ENCODE measurements around the gene HABP2.

The HABP2 gene

DNA sequence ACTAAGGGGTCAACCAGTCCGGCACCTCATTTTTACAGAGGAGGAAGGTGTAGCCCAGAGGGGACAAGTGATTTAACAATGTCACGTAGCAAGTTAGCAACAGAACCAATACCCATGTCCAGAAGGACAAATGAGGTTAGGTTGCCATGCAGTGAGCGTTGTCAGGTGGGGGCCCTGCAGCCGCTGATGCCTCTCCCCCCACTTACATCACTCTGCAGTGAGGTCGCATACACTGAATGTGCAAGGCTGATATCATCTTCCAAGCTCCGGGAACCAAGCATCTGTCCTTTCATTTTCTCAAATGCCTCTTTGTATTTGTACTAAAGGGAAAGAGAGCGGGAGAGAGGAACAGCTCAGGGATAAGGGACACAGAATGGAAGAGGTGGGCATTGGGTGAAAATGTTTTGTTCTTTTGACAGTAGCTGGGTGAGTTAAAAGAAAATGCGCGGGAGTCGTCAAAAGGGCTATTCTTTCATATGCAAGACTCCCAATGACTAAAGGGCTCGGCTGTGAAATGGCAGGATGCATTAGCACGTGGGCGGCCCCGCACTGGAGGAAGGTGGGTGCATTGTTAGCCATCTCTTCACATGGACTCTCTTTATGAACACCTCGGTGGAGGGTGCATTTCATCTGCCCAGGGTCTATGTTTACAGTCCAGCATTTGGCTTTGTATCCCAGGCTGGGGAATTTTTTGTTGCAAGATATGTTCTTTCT, 61.3 kb downstream of the HABP2 start:
- H3K27me3 ChIP-seq (replicated peaks), result no peaks in the 10 kb centered on the region
- H3K36me3 ChIP-seq (replicated peaks), result no peaks in the 10 kb centered on the region
- DNase-seq, result no peak
- in situ Hi-C loops (cut with HindIII; ENCODE audit: low pct_ligation_motif_present, low sequenced_read_pairs), result no loop called here
- no peak overlapping the region for H3K4me3 ChIP-seq (ENCODE audit: low read depth, low read length)
- H3K27ac ChIP-seq, result no peak overlapping the region
- TF ChIP-seq, protein P1, sequence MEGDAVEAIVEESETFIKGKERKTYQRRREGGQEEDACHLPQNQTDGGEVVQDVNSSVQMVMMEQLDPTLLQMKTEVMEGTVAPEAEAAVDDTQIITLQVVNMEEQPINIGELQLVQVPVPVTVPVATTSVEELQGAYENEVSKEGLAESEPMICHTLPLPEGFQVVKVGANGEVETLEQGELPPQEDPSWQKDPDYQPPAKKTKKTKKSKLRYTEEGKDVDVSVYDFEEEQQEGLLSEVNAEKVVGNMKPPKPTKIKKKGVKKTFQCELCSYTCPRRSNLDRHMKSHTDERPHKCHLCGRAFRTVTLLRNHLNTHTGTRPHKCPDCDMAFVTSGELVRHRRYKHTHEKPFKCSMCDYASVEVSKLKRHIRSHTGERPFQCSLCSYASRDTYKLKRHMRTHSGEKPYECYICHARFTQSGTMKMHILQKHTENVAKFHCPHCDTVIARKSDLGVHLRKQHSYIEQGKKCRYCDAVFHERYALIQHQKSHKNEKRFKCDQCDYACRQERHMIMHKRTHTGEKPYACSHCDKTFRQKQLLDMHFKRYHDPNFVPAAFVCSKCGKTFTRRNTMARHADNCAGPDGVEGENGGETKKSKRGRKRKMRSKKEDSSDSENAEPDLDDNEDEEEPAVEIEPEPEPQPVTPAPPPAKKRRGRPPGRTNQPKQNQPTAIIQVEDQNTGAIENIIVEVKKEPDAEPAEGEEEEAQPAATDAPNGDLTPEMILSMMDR (IDR thresholded peaks at IDR 0.05; ENCODE audit: low read depth, low read length, missing control alignments), result no peak

DNA sequence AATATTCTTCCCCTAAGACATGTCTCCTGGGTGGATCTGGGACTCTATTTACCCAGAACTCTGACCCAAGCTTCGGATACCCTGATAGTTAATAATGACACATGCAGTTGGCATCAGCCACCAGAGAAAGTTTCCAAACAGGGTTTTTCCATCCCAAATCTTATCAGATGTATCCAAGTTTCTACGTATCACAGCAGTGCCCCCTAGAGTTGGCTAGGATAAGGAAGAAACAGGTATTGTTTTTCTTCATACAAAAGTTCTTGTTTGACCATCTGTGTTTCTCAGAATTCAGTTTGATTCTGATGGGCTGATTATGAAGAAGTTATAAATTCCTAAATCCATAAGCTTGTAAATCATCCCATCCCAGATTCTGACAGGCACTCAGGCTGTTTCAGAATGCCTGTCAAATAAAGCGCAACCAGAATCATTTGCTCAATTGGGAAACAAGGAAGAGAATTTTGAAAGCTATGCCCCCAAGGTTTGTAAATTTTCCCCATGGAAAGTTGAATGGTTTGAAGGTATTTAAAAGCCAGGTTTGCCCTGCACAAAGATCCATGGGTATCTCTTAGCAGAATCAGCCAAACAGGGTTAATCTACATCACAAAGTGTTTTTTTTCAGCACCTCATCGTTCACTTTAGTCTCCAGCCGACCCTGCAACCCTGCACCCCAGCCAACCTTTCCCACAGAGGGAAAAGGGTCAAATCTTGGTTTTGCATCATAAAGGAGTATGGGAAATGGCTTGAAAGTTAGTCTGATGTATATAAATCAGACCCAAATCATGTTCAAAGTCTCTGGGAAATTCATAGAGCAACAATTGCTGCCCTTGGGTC, 63.6 kb downstream of the HABP2 start:
- H3K27ac ChIP-seq, result no peak overlapping the region
- TF ChIP-seq, protein P1 (IDR thresholded peaks at IDR 0.05; ENCODE audit: low read depth, low read length, missing control alignments), result peak; percentile 47
- in situ Hi-C loops (cut with HindIII; ENCODE audit: low pct_ligation_motif_present, low sequenced_read_pairs), result no loop called here
- DNase-seq, result peak; percentile 2
- no peaks in the 10 kb centered on the region for H3K36me3 ChIP-seq (replicated peaks)
- H3K4me3 ChIP-seq (ENCODE audit: low read depth, low read length), result no peak overlapping the region
- H3K27me3 ChIP-seq (replicated peaks), result no peaks in the 10 kb centered on the region

DNA sequence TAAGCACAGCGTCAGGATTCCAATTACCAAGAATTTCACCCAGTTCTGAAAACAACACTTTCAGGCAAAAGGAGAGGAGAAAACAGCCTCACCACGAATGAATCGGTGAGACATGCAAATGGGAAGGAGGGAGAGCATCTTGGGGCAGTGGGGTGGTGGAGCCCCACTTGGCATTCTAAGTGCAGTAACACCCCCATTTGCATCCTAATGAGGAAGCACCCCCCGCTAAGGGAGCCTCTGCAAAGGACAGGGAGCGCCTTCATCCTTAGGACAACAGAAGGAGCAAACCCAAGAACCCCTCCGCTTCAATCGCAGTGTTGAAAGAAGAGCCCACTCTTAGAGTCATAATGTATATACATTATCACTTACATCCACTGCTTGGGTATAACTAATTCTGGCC, 64.2 kb downstream of the HABP2 start:
- Histone ChIP-seq H3K27ac (no peak overlapping the region), H3K27me3 (replicated peaks) (no peaks in the 10 kb centered on the region), H3K4me3 (ENCODE audit: low read depth, low read length) (no peak overlapping the region), H3K36me3 (replicated peaks) (no peaks in the 10 kb centered on the region)
- in situ Hi-C loops (cut with HindIII; ENCODE audit: low pct_ligation_motif_present, low sequenced_read_pairs), result no loop called here
- TF ChIP-seq, protein P1 (IDR thresholded peaks at IDR 0.05; ENCODE audit: low read depth, low read length, missing control alignments), result no peak
- DNase-seq, result no peak

DNA sequence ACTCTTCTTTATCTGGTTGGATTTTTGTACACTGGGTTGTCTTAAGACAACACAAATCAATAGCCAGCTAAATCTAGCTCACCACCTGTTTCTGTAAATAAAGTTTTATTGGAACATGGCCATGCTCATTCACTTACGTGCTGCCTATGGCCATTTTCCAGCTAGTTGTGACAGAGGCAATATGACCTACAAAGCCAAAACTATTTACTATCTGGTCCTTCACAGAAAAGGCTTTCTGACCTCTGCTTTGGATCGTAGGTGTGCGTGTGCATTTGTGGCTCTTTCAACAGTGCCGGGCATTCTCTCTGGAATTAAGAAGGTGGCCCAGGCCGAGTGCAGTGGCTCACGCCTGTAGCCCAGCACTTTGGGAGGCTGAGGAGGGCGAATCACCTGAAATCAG, 65.5 kb downstream of the HABP2 start:
- no peaks in the 10 kb centered on the region for H3K36me3 ChIP-seq (replicated peaks)
- no peak for DNase-seq
- no peaks in the 10 kb centered on the region for H3K27me3 ChIP-seq (replicated peaks)
- H3K27ac ChIP-seq, result no peak overlapping the region
- H3K4me3 ChIP-seq (ENCODE audit: low read depth, low read length), result no peak overlapping the region
- in situ Hi-C loops (cut with HindIII; ENCODE audit: low pct_ligation_motif_present, low sequenced_read_pairs), result no loop called here
- TF ChIP-seq, protein P1 (IDR thresholded peaks at IDR 0.05; ENCODE audit: low read depth, low read length, missing control alignments), result no peak

DNA sequence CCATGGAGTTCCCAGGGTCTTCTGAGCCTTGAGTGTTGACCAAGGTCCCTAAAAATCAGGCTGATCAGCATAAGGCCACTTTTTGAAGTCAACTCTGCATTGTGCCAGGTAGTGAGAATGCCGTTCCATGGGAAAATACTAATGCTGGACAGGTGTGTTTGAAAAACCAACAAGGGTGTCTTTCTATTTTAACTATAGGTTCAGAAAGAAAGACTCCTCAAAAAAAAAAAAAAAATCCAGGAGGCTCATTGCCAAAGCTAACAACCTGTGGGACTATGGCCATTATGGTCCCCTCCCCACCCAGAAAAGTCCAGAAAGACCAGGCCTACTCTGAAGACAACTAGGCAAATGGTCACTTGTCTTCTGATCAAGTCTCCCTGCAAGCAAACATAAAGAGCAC, 66.5 kb downstream of the HABP2 start:
- no peak for DNase-seq
- H3K4me3 ChIP-seq (ENCODE audit: low read depth, low read length), result no peak overlapping the region
- TF ChIP-seq, protein P1 (IDR thresholded peaks at IDR 0.05; ENCODE audit: low read depth, low read length, missing control alignments), result no peak
- H3K27ac ChIP-seq, result no peak overlapping the region
- no peaks in the 10 kb centered on the region for H3K36me3 ChIP-seq (replicated peaks)
- in situ Hi-C loops (cut with HindIII; ENCODE audit: low pct_ligation_motif_present, low sequenced_read_pairs), result no loop called here
- no peaks in the 10 kb centered on the region for H3K27me3 ChIP-seq (replicated peaks)

Data from brain microvascular endothelial cell (primary cell).